ACHN (cell line): Measurements from ENCODE around the gene TGFB1.

ENCODE experiments used
- DNase-seq: peaks from one replicate; pipeline ENCODE4 v3.0.0-alpha.2; 2015
- in situ Hi-C: cut with HindIII; loops from 2 replicates; pipeline ENCODE4 v1.10.0; 2017; ENCODE audit warnings: low sequenced_read_pairs, low pct_ligation_motif_present, low pct_unique_long_range_greater_than_20kb

The TGFB1 gene

GRCh38 chr19:41309180-41310032 lies 44.3 kb downstream of the TGFB1 start:
- in situ Hi-C loops, result no loop called here

GRCh38 chr19:41308450-41309179 lies 45.1 kb downstream of the TGFB1 start:
- peak; percentile 85 for DNase-seq

More at GRCh38 chr19:41309180-41310032, 44.3 kb downstream of the TGFB1 start:
- DNase-seq, result peak; percentile 28

GRCh38 chr19:41307954-41308449 lies 45.7 kb downstream of the TGFB1 start:
- in situ Hi-C loops, result no loop called here

More at GRCh38 chr19:41308450-41309179, 45.1 kb downstream of the TGFB1 start:
- in situ Hi-C loops, result no loop called here

GRCh38 chr19:41307090-41307875 lies 46.4 kb downstream of the TGFB1 start:
- in situ Hi-C loops, result no loop called here
- no peak for DNase-seq

More at GRCh38 chr19:41307954-41308449, 45.7 kb downstream of the TGFB1 start:
- no peak for DNase-seq

GRCh38 chr19:41305927-41306793 lies 47.6 kb downstream of the TGFB1 start:
- no peak for DNase-seq
- in situ Hi-C loops, result no loop called here

- DNase-seq, result no peak
- in situ Hi-C loops, result no loop called here
These were observed 48.8 kb downstream of the TGFB1 start for GRCh38 chr19:41304706-41305483.

- no peak for DNase-seq
- in situ Hi-C loops, result no loop called here
These were observed 49.8 kb downstream of the TGFB1 start for GRCh38 chr19:41303954-41304353.

- no peak for DNase-seq
These were observed 50.9 kb downstream of the TGFB1 start for GRCh38 chr19:41302624-41303351.

GRCh38 chr19:41300555-41300954 lies 53.2 kb downstream of the TGFB1 start:
- in situ Hi-C loops, result no loop called here
- DNase-seq, result no peak

More at GRCh38 chr19:41302624-41303351, 50.9 kb downstream of the TGFB1 start:
- in situ Hi-C loops, result no loop called here

GRCh38 chr19:41299755-41300089 lies 54.0 kb downstream of the TGFB1 start:
- no peak for DNase-seq
- in situ Hi-C loops, result no loop called here

GRCh38 chr19:41299046-41299754 lies 54.5 kb downstream of the TGFB1 start:
- no peak for DNase-seq
- in situ Hi-C loops, result no loop called here

- in situ Hi-C loops, result no loop called here
- DNase-seq, result peak; percentile 24
These were observed 55.3 kb downstream of the TGFB1 start for GRCh38 chr19:41298348-41298964.

- DNase-seq, result no peak
- in situ Hi-C loops, result no loop called here
These were observed 55.9 kb downstream of the TGFB1 start for GRCh38 chr19:41297628-41298347.

GRCh38 chr19:41296433-41296871 lies 57.3 kb downstream of the TGFB1 start:
- in situ Hi-C loops, result no loop called here

GRCh38 chr19:41295499-41295898 lies 58.2 kb downstream of the TGFB1 start:
- DNase-seq, result no peak
- in situ Hi-C loops, result no loop called here

More at GRCh38 chr19:41296433-41296871, 57.3 kb downstream of the TGFB1 start:
- no peak for DNase-seq
